Tracheal epithelial cell (primary cell): ENCODE measurements around the gene TFAP2E. TPM values are rescaled to one million over a fixed set of nuclear protein-coding genes. Genes with fewer than 3 reads are reported as not detected.

Source experiments
- total RNA-seq: library from RNA; depleted of rRNA; stranded (reverse); fragments of >200 nt; gene quantifications from 2 replicates; pipeline ENCODE4 v1.2.1, GENCODE V29; 2014

The TFAP2E gene
- 0.21 and 0.48 TPM in 2 replicates for total RNA-seq

GRCh38 chr1:35573198-35574124 is at the start of gene TFAP2E:
Gene TFAP2E (plus strand): TSS chr1:35573314. CDS start chr1:35573578, 264 bp downstream.

GRCh38 chr1:35557118-35557610 is 15.9 kb upstream of the TFAP2E start, which contains the start of gene KIAA0319L:
Gene KIAA0319L (minus strand): TSS chr1:35557403. CDS start chr1:35554491, 2,912 bp downstream.

GRCh38 chr1:35557611-35558373 is 15.3 kb upstream of the TFAP2E start, which contains the start of gene NCDN:
Gene NCDN (plus strand): TSS chr1:35557799. CDS start chr1:35558191, 392 bp downstream.

DNA sequence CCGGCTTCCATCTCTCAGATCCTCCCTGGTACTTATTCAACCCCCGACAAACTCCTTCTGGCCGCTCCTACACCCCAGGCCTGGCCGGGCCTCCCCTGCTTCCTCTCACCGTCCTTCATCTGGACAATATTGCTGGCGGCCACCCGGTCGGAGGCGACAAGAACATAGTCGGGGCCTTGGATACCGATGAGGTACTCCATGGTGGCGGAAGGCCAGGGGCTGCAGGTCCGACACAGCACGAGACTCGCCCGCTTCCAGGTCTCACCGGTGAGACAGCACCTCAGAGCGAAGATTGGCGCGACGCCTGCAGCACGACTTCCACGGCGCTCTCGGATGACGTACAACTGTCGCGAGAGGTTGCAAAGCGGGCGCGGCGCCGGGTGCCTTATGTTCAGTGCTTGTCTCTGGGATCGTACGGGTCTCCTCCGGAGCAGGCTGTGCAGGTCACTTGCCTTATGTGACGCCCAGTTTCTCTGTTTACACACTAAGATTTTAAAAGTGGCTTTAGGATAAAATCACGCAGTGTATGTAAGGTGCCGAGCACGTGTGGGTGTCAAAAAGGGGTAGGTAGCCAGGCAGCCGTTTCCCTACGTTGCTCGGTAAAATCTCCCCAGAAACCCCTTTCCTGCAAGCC is 68.2 kb downstream of the TFAP2E start, which contains the start of gene PSMB2:
TSS of gene PSMB2 (minus strand) at position 294 of the 634 bp plus-strand sequence. CDS start at position 200, 94 bp downstream.

Other genes with a start within 250 kb of the TFAP2E start
- 35.2 and 60.1 TPM in 2 replicates for gene KIAA0319L, start 15.9 kb upstream of the TFAP2E start, total RNA-seq
- 10.8 and 17.1 TPM in 2 replicates for gene NCDN, start 15.5 kb upstream of the TFAP2E start, total RNA-seq
- 15.2 and 19.8 TPM in 2 replicates for gene PSMB2, start 68.2 kb downstream of the TFAP2E start, total RNA-seq
- gene C1orf216, start 145.6 kb downstream of the TFAP2E start, total RNA-seq = 5.1 and 5.3 TPM in 2 replicates
- gene CLSPN, start 196.7 kb downstream of the TFAP2E start, total RNA-seq = 0.21 and 3.9 TPM in 2 replicates
- gene AGO4, start 234.7 kb downstream of the TFAP2E start, total RNA-seq = 12.0 and 13.2 TPM in 2 replicates